GM13977 (cell line): ENCODE results near the gene FBRSL1.

Experiments
- DNase-seq: peaks from one replicate; pipeline ENCODE4 v3.0.0; 2012; ENCODE audit warnings: low spot score
- CTCF ChIP-seq: IDR thresholded peaks from 2 replicates; pipeline ENCODE4 v1.5.1; 2012; ENCODE audit warnings: mild to moderate bottlenecking, control low read depth; ENCODE audit not compliant: insufficient read depth; ENCODE audit errors: extremely low read depth, missing control alignments
- in situ Hi-C: fragments of 300-500 bp; cut with MboI; formaldehyde crosslinking; loops from one replicate; pipeline ENCODE4 v1.12.0; 2022; ENCODE audit warnings: low sequenced_read_pairs, low pct_unique_long_range_greater_than_20kb, mixed read lengths, inconsistent platforms; ENCODE audit not compliant: unreplicated experiment

FBRSL1 gene

GRCh38 chr12:132516095-132517012 lies 26.4 kb downstream of the FBRSL1 start:
- in situ Hi-C loops = no loop called here
- TF ChIP-seq CTCF = no peak
- DNase-seq = no peak

- TF ChIP-seq CTCF = no peak
- DNase-seq = no peak
- in situ Hi-C loops = no loop called here
These were observed 27.2 kb downstream of the FBRSL1 start for GRCh38 chr12:132517013-132517739.

GRCh38 chr12:132517740-132518100 lies 27.8 kb downstream of the FBRSL1 start:
- no peak for DNase-seq
- TF ChIP-seq CTCF = no peak
- in situ Hi-C loops = no loop called here

- no peak for DNase-seq
- no peak for TF ChIP-seq CTCF
- in situ Hi-C loops = no loop called here
These were observed 28.5 kb downstream of the FBRSL1 start for GRCh38 chr12:132518354-132518992.

- no peak for DNase-seq
- no peak for TF ChIP-seq CTCF
- in situ Hi-C loops = no loop called here
These were observed 30.7 kb downstream of the FBRSL1 start for GRCh38 chr12:132520421-132521199.

GRCh38 chr12:132521200-132521580 lies 31.2 kb downstream of the FBRSL1 start:
- in situ Hi-C loops = no loop called here
- TF ChIP-seq CTCF = no peak
- no peak for DNase-seq
